ENCODE results near the gene GPR150. TPM values are rescaled to one million over a fixed set of nuclear protein-coding genes. Genes with fewer than 3 reads are reported as not detected.
A peak's percentile ranks its signal among the peaks of the same experiment; 100 is the strongest.

The GPR150 gene
- total and polyA plus RNA-seq, 2 of the 13 experiments (the other 11 are each of a cell fraction or from before 2014, with no cell fraction given): 0.03 TPM; not detected in 1

- TF ChIP-seq, protein P1, sequence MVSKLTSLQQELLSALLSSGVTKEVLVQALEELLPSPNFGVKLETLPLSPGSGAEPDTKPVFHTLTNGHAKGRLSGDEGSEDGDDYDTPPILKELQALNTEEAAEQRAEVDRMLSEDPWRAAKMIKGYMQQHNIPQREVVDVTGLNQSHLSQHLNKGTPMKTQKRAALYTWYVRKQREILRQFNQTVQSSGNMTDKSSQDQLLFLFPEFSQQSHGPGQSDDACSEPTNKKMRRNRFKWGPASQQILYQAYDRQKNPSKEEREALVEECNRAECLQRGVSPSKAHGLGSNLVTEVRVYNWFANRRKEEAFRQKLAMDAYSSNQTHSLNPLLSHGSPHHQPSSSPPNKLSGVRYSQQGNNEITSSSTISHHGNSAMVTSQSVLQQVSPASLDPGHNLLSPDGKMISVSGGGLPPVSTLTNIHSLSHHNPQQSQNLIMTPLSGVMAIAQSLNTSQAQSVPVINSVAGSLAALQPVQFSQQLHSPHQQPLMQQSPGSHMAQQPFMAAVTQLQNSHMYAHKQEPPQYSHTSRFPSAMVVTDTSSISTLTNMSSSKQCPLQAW (CRISPR knock-in tag; IDR thresholded peaks at IDR 0.05): peak; percentile 98
- TF ChIP-seq, protein P2, sequence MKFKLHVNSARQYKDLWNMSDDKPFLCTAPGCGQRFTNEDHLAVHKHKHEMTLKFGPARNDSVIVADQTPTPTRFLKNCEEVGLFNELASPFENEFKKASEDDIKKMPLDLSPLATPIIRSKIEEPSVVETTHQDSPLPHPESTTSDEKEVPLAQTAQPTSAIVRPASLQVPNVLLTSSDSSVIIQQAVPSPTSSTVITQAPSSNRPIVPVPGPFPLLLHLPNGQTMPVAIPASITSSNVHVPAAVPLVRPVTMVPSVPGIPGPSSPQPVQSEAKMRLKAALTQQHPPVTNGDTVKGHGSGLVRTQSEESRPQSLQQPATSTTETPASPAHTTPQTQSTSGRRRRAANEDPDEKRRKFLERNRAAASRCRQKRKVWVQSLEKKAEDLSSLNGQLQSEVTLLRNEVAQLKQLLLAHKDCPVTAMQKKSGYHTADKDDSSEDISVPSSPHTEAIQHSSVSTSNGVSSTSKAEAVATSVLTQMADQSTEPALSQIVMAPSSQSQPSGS (CRISPR knock-in tag; IDR thresholded peaks at IDR 0.05): peak; percentile 83; the same call in 1 of the 2 replicates
- peak; percentile 79; the same call in 1 of the 2 replicates for TF ChIP-seq ZFX (CRISPR knock-in tag; IDR thresholded peaks at IDR 0.05; ENCODE audit: low read depth)
- no peak for TF ChIP-seq MYNN (CRISPR knock-in tag; IDR thresholded peaks at IDR 0.05; ENCODE audit: low read depth)
- 0 out of 2 replicates have a peak, but pooled peaks have one; percentile 28 for TF ChIP-seq ZNF136 (CRISPR knock-in tag; IDR thresholded peaks at IDR 0.05; ENCODE audit: low read depth)
- no peak for TF ChIP-seq ZNF577 (CRISPR knock-in tag; IDR thresholded peaks at IDR 0.05; ENCODE audit: borderline replicate concordance, low read depth)
- TF ChIP-seq FOXK1 (CRISPR knock-in tag; IDR thresholded peaks at IDR 0.05; ENCODE audit: borderline replicate concordance, low read depth): peak; percentile 48; the same call in 1 of the 2 replicates
- TF ChIP-seq BCL6 (CRISPR knock-in tag; IDR thresholded peaks at IDR 0.05): peak; percentile 57
- TF ChIP-seq POLR2G (IDR thresholded peaks at IDR 0.05; ENCODE audit: low read depth, low read length): peak; percentile 89
- TF ChIP-seq JUN (CRISPR knock-in tag; IDR thresholded peaks at IDR 0.05): no peak
- TF ChIP-seq KLF9 (CRISPR knock-in tag; IDR thresholded peaks at IDR 0.05; ENCODE audit: low read depth): no peak
- TF ChIP-seq SP4 (CRISPR knock-in tag; IDR thresholded peaks at IDR 0.05): peak; percentile 87
- TF ChIP-seq, protein P3, sequence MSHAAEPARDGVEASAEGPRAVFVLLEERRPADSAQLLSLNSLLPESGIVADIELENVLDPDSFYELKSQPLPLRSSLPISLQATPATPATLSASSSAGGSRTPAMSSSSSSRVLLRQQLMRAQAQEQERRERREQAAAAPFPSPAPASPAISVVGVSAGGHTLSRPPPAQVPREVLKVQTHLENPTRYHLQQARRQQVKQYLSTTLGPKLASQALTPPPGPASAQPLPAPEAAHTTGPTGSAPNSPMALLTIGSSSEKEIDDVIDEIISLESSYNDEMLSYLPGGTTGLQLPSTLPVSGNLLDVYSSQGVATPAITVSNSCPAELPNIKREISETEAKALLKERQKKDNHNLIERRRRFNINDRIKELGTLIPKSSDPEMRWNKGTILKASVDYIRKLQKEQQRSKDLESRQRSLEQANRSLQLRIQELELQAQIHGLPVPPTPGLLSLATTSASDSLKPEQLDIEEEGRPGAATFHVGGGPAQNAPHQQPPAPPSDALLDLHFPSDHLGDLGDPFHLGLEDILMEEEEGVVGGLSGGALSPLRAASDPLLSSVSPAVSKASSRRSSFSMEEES (CRISPR knock-in tag; IDR thresholded peaks at IDR 0.05): peak; percentile 85
- TF ChIP-seq FOXA1 (IDR thresholded peaks at IDR 0.05): no peak
- TF ChIP-seq FOXA1 (CRISPR knock-in tag; IDR thresholded peaks at IDR 0.05): peak; percentile 31
- TF ChIP-seq, protein P4, sequence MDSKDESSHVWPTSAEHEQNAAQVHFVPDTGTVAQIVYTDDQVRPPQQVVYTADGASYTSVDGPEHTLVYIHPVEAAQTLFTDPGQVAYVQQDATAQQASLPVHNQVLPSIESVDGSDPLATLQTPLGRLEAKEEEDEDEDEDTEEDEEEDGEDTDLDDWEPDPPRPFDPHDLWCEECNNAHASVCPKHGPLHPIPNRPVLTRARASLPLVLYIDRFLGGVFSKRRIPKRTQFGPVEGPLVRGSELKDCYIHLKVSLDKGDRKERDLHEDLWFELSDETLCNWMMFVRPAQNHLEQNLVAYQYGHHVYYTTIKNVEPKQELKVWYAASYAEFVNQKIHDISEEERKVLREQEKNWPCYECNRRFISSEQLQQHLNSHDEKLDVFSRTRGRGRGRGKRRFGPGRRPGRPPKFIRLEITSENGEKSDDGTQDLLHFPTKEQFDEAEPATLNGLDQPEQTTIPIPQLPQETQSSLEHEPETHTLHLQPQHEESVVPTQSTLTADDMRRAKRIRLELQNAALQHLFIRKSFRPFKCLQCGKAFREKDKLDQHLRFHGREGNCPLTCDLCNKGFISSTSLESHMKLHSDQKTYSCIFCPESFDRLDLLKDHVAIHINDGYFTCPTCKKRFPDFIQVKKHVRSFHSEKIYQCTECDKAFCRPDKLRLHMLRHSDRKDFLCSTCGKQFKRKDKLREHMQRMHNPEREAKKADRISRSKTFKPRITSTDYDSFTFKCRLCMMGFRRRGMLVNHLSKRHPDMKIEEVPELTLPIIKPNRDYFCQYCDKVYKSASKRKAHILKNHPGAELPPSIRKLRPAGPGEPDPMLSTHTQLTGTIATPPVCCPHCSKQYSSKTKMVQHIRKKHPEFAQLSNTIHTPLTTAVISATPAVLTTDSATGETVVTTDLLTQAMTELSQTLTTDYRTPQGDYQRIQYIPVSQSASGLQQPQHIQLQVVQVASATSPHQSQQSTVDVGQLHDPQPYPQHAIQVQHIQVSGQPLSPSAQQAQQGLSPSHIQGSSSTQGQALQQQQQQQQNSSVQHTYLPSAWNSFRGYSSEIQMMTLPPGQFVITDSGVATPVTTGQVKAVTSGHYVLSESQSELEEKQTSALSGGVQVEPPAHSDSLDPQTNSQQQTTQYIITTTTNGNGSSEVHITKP (CRISPR knock-in tag; IDR thresholded peaks at IDR 0.05; ENCODE audit: low read depth): peak; percentile 77; the same call in 1 of the 2 replicates
- TF ChIP-seq, protein P5, sequence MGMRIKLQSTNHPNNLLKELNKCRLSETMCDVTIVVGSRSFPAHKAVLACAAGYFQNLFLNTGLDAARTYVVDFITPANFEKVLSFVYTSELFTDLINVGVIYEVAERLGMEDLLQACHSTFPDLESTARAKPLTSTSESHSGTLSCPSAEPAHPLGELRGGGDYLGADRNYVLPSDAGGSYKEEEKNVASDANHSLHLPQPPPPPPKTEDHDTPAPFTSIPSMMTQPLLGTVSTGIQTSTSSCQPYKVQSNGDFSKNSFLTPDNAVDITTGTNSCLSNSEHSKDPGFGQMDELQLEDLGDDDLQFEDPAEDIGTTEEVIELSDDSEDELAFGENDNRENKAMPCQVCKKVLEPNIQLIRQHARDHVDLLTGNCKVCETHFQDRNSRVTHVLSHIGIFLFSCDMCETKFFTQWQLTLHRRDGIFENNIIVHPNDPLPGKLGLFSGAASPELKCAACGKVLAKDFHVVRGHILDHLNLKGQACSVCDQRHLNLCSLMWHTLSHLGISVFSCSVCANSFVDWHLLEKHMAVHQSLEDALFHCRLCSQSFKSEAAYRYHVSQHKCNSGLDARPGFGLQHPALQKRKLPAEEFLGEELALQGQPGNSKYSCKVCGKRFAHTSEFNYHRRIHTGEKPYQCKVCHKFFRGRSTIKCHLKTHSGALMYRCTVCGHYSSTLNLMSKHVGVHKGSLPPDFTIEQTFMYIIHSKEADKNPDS (CRISPR knock-in tag; IDR thresholded peaks at IDR 0.05): 0 out of 2 replicates have a peak, but pooled peaks have one; percentile 59
Observed at GRCh38 chr5:95646569-95647431, 26.9 kb downstream of the GPR150 start, which contains the start of gene RFESD (continued).
